ENCODE data around the gene RHOG. TPM values are rescaled to one million over a fixed set of nuclear protein-coding genes. Genes with fewer than 3 reads are reported as not detected.

RHOG gene
- polyA plus RNA-seq, 2 of the 4 experiments (the other 2 are of a cell fraction), result 41.1 to 64.3 TPM

DNA sequence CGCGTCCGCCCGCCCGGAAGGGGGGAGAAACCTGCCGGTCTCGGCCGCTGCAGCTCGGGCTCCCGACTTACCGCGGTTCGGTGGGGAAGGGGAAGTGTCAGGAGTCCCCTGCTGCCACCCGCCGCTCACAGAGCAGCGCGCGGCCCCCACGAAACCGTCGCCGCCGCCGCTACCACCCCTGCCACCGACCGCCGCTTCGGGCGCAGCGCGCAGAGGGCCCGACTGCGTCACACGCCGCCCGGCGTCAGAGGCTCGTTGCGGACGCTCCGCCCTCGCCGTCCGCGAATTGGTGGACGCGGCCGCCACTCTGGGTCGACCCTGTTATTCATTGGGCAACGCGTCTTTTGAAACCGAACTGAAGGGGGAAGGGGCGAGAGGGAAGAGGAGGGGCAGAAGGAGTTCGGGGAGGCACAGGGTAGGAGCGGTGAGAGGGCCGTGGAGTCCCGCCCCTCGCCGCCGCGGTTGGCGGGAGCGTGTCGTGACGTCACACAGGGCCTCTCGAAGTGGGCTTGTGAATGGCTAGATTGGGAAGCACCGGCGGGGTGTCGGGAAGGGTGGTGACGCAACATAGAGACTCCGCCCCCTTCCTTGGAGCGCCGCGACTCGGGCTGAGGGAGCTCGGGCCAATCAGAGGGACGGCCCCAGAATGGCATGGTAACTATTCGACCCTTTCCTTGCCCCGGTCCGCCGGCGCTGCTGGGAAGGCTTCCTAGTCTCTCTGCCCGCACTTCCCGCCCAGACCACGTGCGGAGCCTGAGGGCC is 43.2 kb downstream of the RHOG start, which contains the start of gene NUP98:
NUP98 (minus strand) TSS at position 226 of the 762 bp plus-strand sequence. CDS start 15,437 bp downstream, outside the sequence.
- peak within 1 kb of the TSS; percentile 100 for H3K4me3 ChIP-seq
- peak; percentile 78 for FAIRE-seq
- ATAC-seq, result peak; percentile 93 to 94
- peak within 1 kb of the TSS; percentile 95 for H3K27ac ChIP-seq
- CTCF ChIA-PET, result interaction anchor here (2.3 to 5.9 kb wide), 2 partner anchors 13 to 276 kb away, joined by 6 to 56 read pairs; partner anchors contain the start of gene PGAP2
- peak; percentile 98 to 100 for DNase-seq (ENCODE audit: low read depth in 1 of 2, low spot score in 1 of 2)
- under 1% methylated on average over 36 of the region's 86 CpGs for WGBS (ENCODE audit: missing lambda C conversion rate)
- POLR2A ChIA-PET, result interaction anchor here (0.6 to 2.1 kb wide), 13 partner anchors 8 to 276 kb away, joined by 3 to 23 read pairs (median 4); partner anchors contain the start of genes PGAP2 and RHOG
- no peaks in the 10 kb centered on the region for H3K9me3 ChIP-seq
- TF ChIP-seq ESRRA (IDR thresholded peaks at IDR 0.05; ENCODE audit: borderline replicate concordance, low read length) (no peak), GATA3 (IDR thresholded peaks at IDR 0.05; ENCODE audit: borderline replicate concordance) (0 out of 2 replicates have a peak, but pooled peaks have one; percentile 24), RARB (CRISPR knock-in tag; IDR thresholded peaks at IDR 0.05) (no peak), ZSCAN20 (CRISPR knock-in tag; IDR thresholded peaks at IDR 0.05) (no peak), HOXB5 (CRISPR knock-in tag; IDR thresholded peaks at IDR 0.05) (peak; percentile 41), FOSL2 (IDR thresholded peaks at IDR 0.05) (no peak), FOSL2 (CRISPR knock-in tag; IDR thresholded peaks at IDR 0.05) (peak; percentile 76), PHF8 (IDR thresholded peaks at IDR 0.05; ENCODE audit: borderline replicate concordance, low read depth) (peak; percentile 94), RFX5 (IDR thresholded peaks at IDR 0.05) (peak; percentile 90), JUN (IDR thresholded peaks at IDR 0.05) (peak; percentile 44 to 92; a peak in 4 of 5 replicates), TP53 (CRISPR knock-in tag; IDR thresholded peaks at IDR 0.05) (no peak; the same call in 1 of the 2 replicates), CEBPB (IDR thresholded peaks at IDR 0.05) (peak; percentile 62 to 92), MYC (IDR thresholded peaks at IDR 0.05; ENCODE audit: borderline replicate concordance, low read length) (no peak), POLR2A (IDR thresholded peaks at IDR 0.05; ENCODE audit: low read length) (peak; percentile 95), ZNF302 (CRISPR knock-in tag; IDR thresholded peaks at IDR 0.05) (no peak), CBX8 (IDR thresholded peaks at IDR 0.05) (no peak), BHLHE40 (IDR thresholded peaks at IDR 0.05; ENCODE audit: low read depth, low read length) (no peak)
- TF ChIP-seq, protein P1, sequence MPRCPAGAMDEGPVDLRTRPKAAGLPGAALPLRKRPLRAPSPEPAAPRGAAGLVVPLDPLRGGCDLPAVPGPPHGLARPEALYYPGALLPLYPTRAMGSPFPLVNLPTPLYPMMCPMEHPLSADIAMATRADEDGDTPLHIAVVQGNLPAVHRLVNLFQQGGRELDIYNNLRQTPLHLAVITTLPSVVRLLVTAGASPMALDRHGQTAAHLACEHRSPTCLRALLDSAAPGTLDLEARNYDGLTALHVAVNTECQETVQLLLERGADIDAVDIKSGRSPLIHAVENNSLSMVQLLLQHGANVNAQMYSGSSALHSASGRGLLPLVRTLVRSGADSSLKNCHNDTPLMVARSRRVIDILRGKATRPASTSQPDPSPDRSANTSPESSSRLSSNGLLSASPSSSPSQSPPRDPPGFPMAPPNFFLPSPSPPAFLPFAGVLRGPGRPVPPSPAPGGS (IDR thresholded peaks at IDR 0.05), result peak; percentile 90
- TF ChIP-seq, protein P2, sequence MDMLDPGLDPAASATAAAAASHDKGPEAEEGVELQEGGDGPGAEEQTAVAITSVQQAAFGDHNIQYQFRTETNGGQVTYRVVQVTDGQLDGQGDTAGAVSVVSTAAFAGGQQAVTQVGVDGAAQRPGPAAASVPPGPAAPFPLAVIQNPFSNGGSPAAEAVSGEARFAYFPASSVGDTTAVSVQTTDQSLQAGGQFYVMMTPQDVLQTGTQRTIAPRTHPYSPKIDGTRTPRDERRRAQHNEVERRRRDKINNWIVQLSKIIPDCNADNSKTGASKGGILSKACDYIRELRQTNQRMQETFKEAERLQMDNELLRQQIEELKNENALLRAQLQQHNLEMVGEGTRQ (IDR thresholded peaks at IDR 0.05), result peak; percentile 77
- TF ChIP-seq, protein P3, sequence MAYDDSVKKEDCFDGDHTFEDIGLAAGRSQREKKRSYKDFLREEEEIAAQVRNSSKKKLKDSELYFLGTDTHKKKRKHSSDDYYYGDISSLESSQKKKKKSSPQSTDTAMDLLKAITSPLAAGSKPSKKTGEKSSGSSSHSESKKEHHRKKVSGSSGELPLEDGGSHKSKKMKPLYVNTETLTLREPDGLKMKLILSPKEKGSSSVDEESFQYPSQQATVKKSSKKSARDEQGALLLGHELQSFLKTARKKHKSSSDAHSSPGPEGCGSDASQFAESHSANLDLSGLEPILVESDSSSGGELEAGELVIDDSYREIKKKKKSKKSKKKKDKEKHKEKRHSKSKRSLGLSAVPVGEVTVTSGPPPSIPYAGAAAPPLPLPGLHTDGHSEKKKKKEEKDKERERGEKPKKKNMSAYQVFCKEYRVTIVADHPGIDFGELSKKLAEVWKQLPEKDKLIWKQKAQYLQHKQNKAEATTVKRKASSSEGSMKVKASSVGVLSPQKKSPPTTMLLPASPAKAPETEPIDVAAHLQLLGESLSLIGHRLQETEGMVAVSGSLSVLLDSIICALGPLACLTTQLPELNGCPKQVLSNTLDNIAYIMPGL (CRISPR knock-in tag; IDR thresholded peaks at IDR 0.05; ENCODE audit: borderline replicate concordance), result peak; percentile 53; the same call in 1 of the 2 replicates
- TF ChIP-seq, protein P4, sequence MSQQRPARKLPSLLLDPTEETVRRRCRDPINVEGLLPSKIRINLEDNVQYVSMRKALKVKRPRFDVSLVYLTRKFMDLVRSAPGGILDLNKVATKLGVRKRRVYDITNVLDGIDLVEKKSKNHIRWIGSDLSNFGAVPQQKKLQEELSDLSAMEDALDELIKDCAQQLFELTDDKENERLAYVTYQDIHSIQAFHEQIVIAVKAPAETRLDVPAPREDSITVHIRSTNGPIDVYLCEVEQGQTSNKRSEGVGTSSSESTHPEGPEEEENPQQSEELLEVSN (IDR thresholded peaks at IDR 0.05; ENCODE audit: borderline replicate concordance, low read depth), result peak; percentile 99
- TF ChIP-seq, protein P5, sequence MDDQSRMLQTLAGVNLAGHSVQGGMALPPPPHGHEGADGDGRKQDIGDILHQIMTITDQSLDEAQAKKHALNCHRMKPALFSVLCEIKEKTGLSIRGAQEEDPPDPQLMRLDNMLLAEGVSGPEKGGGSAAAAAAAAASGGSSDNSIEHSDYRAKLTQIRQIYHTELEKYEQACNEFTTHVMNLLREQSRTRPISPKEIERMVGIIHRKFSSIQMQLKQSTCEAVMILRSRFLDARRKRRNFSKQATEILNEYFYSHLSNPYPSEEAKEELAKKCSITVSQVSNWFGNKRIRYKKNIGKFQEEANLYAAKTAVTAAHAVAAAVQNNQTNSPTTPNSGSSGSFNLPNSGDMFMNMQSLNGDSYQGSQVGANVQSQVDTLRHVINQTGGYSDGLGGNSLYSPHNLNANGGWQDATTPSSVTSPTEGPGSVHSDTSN (IDR thresholded peaks at IDR 0.05), result peak; percentile 100
- TF ChIP-seq, protein P6, sequence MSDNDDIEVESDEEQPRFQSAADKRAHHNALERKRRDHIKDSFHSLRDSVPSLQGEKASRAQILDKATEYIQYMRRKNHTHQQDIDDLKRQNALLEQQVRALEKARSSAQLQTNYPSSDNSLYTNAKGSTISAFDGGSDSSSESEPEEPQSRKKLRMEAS (IDR thresholded peaks at IDR 0.05), result peak; percentile 99
- H3K4me1 ChIP-seq, result peaks cover 29% of the 10 kb centered on the region
- H3K4me2 ChIP-seq, result peak within 1 kb of the TSS; percentile 98
